ENCODE data around the gene MTMR12. TPM values are rescaled to one million over a fixed set of nuclear protein-coding genes. Genes with fewer than 3 reads are reported as not detected.

MTMR12 gene
- total and polyA plus RNA-seq, 2 donors (not counting 3 experiments of a cell fraction or from before 2014, with no cell fraction given): 18.2 to 38.6 TPM

- Histone ChIP-seq H3K36me3 (ENCODE audit: control insufficient read depth in 2 of 2, extremely low read depth in 1 of 2, insufficient read depth in 2 of 2, low read length in 2 of 2) (no peaks in the 10 kb centered on the region), H3K27me3 (ENCODE audit: control insufficient read depth in 2 of 2, insufficient read depth in 2 of 2, low read length in 2 of 2) (peaks cover 0 to 5% of the 10 kb centered on the region in 2 experiments), H3K9ac (replicated peaks; ENCODE audit: extremely low read depth, insufficient read depth, low read length) (no peak overlapping the region), H4K20me1 (replicated peaks; ENCODE audit: control insufficient read depth, extremely low read depth, insufficient read depth, low read length) (no peaks in the 10 kb centered on the region), H2AFZ (ENCODE audit: low read depth, low read length) (no peak overlapping the region), H3K79me2 (ENCODE audit: control insufficient read depth, insufficient read depth, low read length) (no peaks in the 10 kb centered on the region), H3K9me1 (replicated peaks; ENCODE audit: control insufficient read depth, extremely low read depth, insufficient read depth, low read length) (no peaks in the 10 kb centered on the region), H3K9me3 (replicated peaks; ENCODE audit: control insufficient read depth, insufficient read depth, low read length) (no peaks in the 10 kb centered on the region), H3K4me3 (replicated peaks in 1 of 3; ENCODE audit: insufficient read depth in 1 of 3, low read depth in 1 of 3, low read length in 3 of 3) (no peak overlapping the region), H3K4me1 (ENCODE audit: control insufficient read depth, extremely low read depth, insufficient read depth, low read length) (peaks cover 17% of the 10 kb centered on the region), H3K27ac (ENCODE audit: insufficient read depth, low read depth, low read length) (no peak overlapping the region), H3K4me2 (ENCODE audit: insufficient read depth, low read length) (no peak overlapping the region)
- BruUV-seq (replicated peaks): no TSS peak
- dilution Hi-C loops (cut with MboI; ENCODE audit: extremely low pct_ligation_motif_present, low sequenced_read_pairs) (no loop called here), intact Hi-C loops (cut with micrococcal nuclease) (loop anchor here (10.0 kb wide), 1 partner anchor 342 kb away; no protein-coding TSS in a partner anchor)
- FAIRE-seq (no peak), DNase-seq (ENCODE audit: low read depth, low spot score) (no peak)
- CTCF ChIA-PET: no interaction called here
- no peak for TF ChIP-seq POLR2A (IDR thresholded peaks at IDR 0.05; ENCODE audit: low read depth, low read length)
- TF ChIP-seq POLR2AphosphoS5 (IDR thresholded peaks at IDR 0.05; ENCODE audit: insufficient read depth, low read depth, low read length): no peak
- no peak for TF ChIP-seq GATA2 (IDR thresholded peaks at IDR 0.05; ENCODE audit: insufficient read depth, insufficient read length, low read depth, low read length)
- TF ChIP-seq CTCF (IDR thresholded peaks at IDR 0.05; ENCODE audit: extremely low read depth in 1 of 2, insufficient read depth in 1 of 2, low read depth in 1 of 2, low read length in 2 of 2): no peak
- TF ChIP-seq MAX (IDR thresholded peaks at IDR 0.05; ENCODE audit: insufficient read depth, insufficient read length): no peak
- no peak for TF ChIP-seq JUN (IDR thresholded peaks at IDR 0.05; ENCODE audit: borderline replicate concordance, insufficient read depth, insufficient read length, low read depth)
- no peak for TF ChIP-seq EZH2 (IDR thresholded peaks at IDR 0.05; ENCODE audit: borderline replicate concordance, low read depth, low read length, severe bottlenecking)
- TF ChIP-seq MYC (IDR thresholded peaks at IDR 0.05; ENCODE audit: low read depth, low read length): no peak
- TF ChIP-seq FOS (IDR thresholded peaks at IDR 0.05; ENCODE audit: borderline replicate concordance, insufficient read depth, low read length): no peak
- POLR2A ChIA-PET: no interaction called here
Measured at GRCh38 chr5:32197032-32197431, 115.7 kb downstream of the MTMR12 start.
